ENCODE results near the gene RGP1.
A peak's percentile ranks its signal among the peaks of the same experiment; 100 is the strongest.

Gene RGP1

GRCh38 chr9:35745569-35745968 lies 3.5 kb upstream of the RGP1 start:
- DNase-seq: no peak

- DNase-seq: no peak
Observed at GRCh38 chr9:35746583-35746982, 2.5 kb upstream of the RGP1 start.

GRCh38 chr9:35748242-35748857 lies 737 bp upstream of the RGP1 start:
- no peak for DNase-seq

GRCh38 chr9:35749515-35750255 lies 598 bp downstream of the RGP1 start:
- no peak for DNase-seq

- DNase-seq: no peak
Observed at GRCh38 chr9:35750256-35750531, 1.1 kb downstream of the RGP1 start.

GRCh38 chr9:35753466-35753865 lies 4.4 kb downstream of the RGP1 start:
- DNase-seq: no peak

- no peak for DNase-seq
Observed at GRCh38 chr9:35754264-35754663, 5.2 kb downstream of the RGP1 start, which contains the start of gene MSMP. MSMP (minus strand) TSS chr9:35754276; CDS start chr9:35754129, 147 bp downstream.

- no peak for DNase-seq
Observed at GRCh38 chr9:35755071-35755470, 6.0 kb downstream of the RGP1 start.

- DNase-seq: peak; percentile 71
Observed at GRCh38 chr9:35756275-35757225, 7.5 kb downstream of the RGP1 start.

GRCh38 chr9:35757226-35757891 lies 8.3 kb downstream of the RGP1 start:
- peak; percentile 53 for DNase-seq

GRCh38 chr9:35757892-35758275 lies 8.8 kb downstream of the RGP1 start:
- no peak for DNase-seq

GRCh38 chr9:35758475-35759050 lies 9.5 kb downstream of the RGP1 start:
- no peak for DNase-seq

GRCh38 chr9:35759795-35760194 lies 10.7 kb downstream of the RGP1 start:
- DNase-seq: no peak

- no peak for DNase-seq
Observed at GRCh38 chr9:35760651-35761050, 11.6 kb downstream of the RGP1 start.

- DNase-seq: no peak
Observed at GRCh38 chr9:35763181-35763580, 14.1 kb downstream of the RGP1 start.

- DNase-seq: no peak
Observed at GRCh38 chr9:35763803-35764202, 14.7 kb downstream of the RGP1 start.

- no peak for DNase-seq
Observed at GRCh38 chr9:35766997-35767396, 17.9 kb downstream of the RGP1 start.

GRCh38 chr9:35767458-35767857 lies 18.4 kb downstream of the RGP1 start:
- no peak for DNase-seq

- DNase-seq: no peak
Observed at GRCh38 chr9:35769763-35770162, 20.7 kb downstream of the RGP1 start.

- no peak for DNase-seq
Observed at GRCh38 chr9:35771075-35771433, 22.0 kb downstream of the RGP1 start.

- peak; percentile 51 for DNase-seq
Observed at GRCh38 chr9:35771534-35771933, 22.4 kb downstream of the RGP1 start.

- no peak for DNase-seq
Observed at GRCh38 chr9:35771943-35772342, 22.9 kb downstream of the RGP1 start.
